Esophagus squamous epithelium (tissue), 5 donors: ENCODE results near the gene ARF5. TPM values are rescaled to one million over a fixed set of nuclear protein-coding genes. Genes with fewer than 3 reads are reported as not detected.
A peak's percentile ranks its signal among the peaks of the same experiment; 100 is the strongest.
"Not testable (repeated sequence)": the region's sequence is repeated elsewhere in the genome, so short reads cannot be mapped to it uniquely, and the experiment has no call there.

Source experiments
- DNase-seq: peaks from one replicate; lab custom pipeline; 2025; lab: John Stamatoyannopoulos, UW
- H3K27ac ChIP-seq, 4 donors: fragments of 200-600 bp; sonication (generic); one replicate each; pipeline ENCODE4 v1.5.1; 2016 to 2019; ENCODE audit warnings: mild to moderate bottlenecking in 1 of 4
- H3K27me3 ChIP-seq, 4 donors: fragments of 200-600 bp; sonication (generic); 1 replicate in 3 of 4; 2 replicates in 1 of 4; pipeline versions ENCODE4 v1.5.1 to v1.6.0; 2017 to 2021; ENCODE audit warnings: antibody characterized with exemption in 1 of 4
- H3K36me3 ChIP-seq, 3 donors: fragments of 200-600 bp; sonication (generic); one replicate each; pipeline ENCODE4 v1.5.1; 2016 to 2019
- H3K4me1 ChIP-seq, 3 donors: fragments of 200-600 bp; sonication (generic); one replicate each; pipeline ENCODE4 v1.5.1; 2017 to 2019
- H3K4me3 ChIP-seq, 4 donors: fragments of 200-600 bp; sonication (generic); 1 replicate in 3 of 4; 2 replicates in 1 of 4; pipeline ENCODE4 v1.5.1; 2016 to 2019; ENCODE audit warnings: mild to moderate bottlenecking in 2 of 4, moderate library complexity in 1 of 4
- H3K9me3 ChIP-seq, 3 donors: fragments of 200-600 bp; sonication (generic); one replicate each; pipeline ENCODE4 v1.5.1; 2016 to 2019
- POLR2A ChIP-seq, 4 donors: fragments of 450-650 bp; IDR thresholded peaks; one replicate each; pipeline ENCODE4 v1.6.1; 2017; ENCODE audit warnings: antibody characterized with exemption in 4 of 4, mild to moderate bottlenecking in 4 of 4, moderate library complexity in 3 of 4
- WGBS, 2 donors: methylation state at CpG; one replicate each; pipeline ENCODE4 v1.1.5; 2018; 5-methylcytosine and 5-hydroxymethylcytosine counted together
- intact Hi-C: fragments of 100-400 bp; cut with DNase I; formaldehyde crosslinking; loops from one replicate; pipeline ENCODE4 v1.15.0; 2022
- total RNA-seq, 4 donors: library from RNA; depleted of rRNA; stranded (reverse); fragments of >200 nt; gene quantifications; one replicate each; pipeline ENCODE4 v1.1.0, GENCODE V29; 2016
- TF ChIP-seq, protein P1 (sequence below), 6 experiments: fragments of 450-650 bp in 4 of 6; fragments of 200-600 bp in 2 of 6; sonication (generic) in 2 of 6; IDR thresholded peaks; one replicate each; pipeline ENCODE4 v1.5.1; 2016 to 2019; ENCODE audit warnings: antibody characterized with exemption in 6 of 6, mild to moderate bottlenecking in 4 of 6, moderate library complexity in 4 of 6
- donor health status: DM: yes; HTN: yes; CAD: no.

The ARF5 gene
- total RNA-seq, 4 donors from 2014 or later, result 169 to 260 (median 209) TPM

DNA sequence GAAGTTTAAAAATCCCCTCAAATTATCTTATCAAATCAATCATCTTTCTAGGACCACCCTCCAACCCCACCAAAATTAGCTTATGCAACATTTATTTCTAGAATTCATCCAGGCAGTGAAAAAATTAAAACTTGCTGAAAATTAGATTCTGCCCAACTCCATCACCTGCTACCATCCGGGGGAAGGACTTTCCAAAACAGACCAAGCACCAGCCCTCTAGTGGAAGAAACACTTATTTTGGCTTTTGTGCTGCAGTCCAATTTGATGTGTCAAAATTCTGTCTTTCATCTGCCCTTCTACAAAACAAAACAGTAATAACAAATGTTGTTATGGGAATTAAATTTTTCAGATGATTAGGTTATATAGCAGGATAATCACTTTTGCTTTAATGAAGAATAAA is 38.0 kb upstream of the ARF5 start:
- no peak for TF ChIP-seq POLR2A (IDR thresholded peaks at IDR 0.05)
- TF ChIP-seq, protein P1, sequence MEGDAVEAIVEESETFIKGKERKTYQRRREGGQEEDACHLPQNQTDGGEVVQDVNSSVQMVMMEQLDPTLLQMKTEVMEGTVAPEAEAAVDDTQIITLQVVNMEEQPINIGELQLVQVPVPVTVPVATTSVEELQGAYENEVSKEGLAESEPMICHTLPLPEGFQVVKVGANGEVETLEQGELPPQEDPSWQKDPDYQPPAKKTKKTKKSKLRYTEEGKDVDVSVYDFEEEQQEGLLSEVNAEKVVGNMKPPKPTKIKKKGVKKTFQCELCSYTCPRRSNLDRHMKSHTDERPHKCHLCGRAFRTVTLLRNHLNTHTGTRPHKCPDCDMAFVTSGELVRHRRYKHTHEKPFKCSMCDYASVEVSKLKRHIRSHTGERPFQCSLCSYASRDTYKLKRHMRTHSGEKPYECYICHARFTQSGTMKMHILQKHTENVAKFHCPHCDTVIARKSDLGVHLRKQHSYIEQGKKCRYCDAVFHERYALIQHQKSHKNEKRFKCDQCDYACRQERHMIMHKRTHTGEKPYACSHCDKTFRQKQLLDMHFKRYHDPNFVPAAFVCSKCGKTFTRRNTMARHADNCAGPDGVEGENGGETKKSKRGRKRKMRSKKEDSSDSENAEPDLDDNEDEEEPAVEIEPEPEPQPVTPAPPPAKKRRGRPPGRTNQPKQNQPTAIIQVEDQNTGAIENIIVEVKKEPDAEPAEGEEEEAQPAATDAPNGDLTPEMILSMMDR (IDR thresholded peaks at IDR 0.05), result peak in 1 of 6 experiments; percentile 8
- Histone ChIP-seq H3K9me3 (peaks cover 0 to 7% (median 7%) of the 10 kb centered on the region in 3 donors), H3K4me3 (no peak overlapping the region), H3K36me3 (no peaks in the 10 kb centered on the region), H3K27ac (no peak overlapping the region), H3K4me1 (no peaks in the 10 kb centered on the region), H3K27me3 (no peaks in the 10 kb centered on the region)
- no peak for DNase-seq
- intact Hi-C loops, result no loop called here
- 30 to 50% methylated on average over 1 of the region's 1 CpG for WGBS, 2 donors

GRCh38 chr7:127551941-127552340 is 36.3 kb upstream of the ARF5 start:
- H3K27ac ChIP-seq, result no peak overlapping the region
- no peaks in the 10 kb centered on the region for H3K36me3 ChIP-seq
- intact Hi-C loops, result no loop called here
- H3K9me3 ChIP-seq, result no peaks in the 10 kb centered on the region
- DNase-seq, result no peak
- no peaks in the 10 kb centered on the region for H3K27me3 ChIP-seq
- H3K4me1 ChIP-seq, result no peaks in the 10 kb centered on the region
- TF ChIP-seq, protein P1 (IDR thresholded peaks at IDR 0.05), result no peak
- no peak for TF ChIP-seq POLR2A (IDR thresholded peaks at IDR 0.05)
- 72 to 77% methylated on average over 4 of the region's 4 CpGs for WGBS, 2 donors
- no peak overlapping the region for H3K4me3 ChIP-seq

- no peak for TF ChIP-seq POLR2A (IDR thresholded peaks at IDR 0.05)
- TF ChIP-seq, protein P1 (IDR thresholded peaks at IDR 0.05), result no peak
- 82 to 87% methylated on average over 2 of the region's 2 CpGs for WGBS, 2 donors
- H3K27me3 ChIP-seq, result no peaks in the 10 kb centered on the region
- no peak for DNase-seq
- H3K4me1 ChIP-seq, result no peaks in the 10 kb centered on the region
- no peaks in the 10 kb centered on the region for H3K36me3 ChIP-seq
- no peak overlapping the region for H3K4me3 ChIP-seq
- intact Hi-C loops, result no loop called here
- no peaks in the 10 kb centered on the region for H3K9me3 ChIP-seq
- H3K27ac ChIP-seq, result no peak overlapping the region
These were observed 31.8 kb upstream of the ARF5 start for GRCh38 chr7:127556404-127556803.

GRCh38 chr7:127557803-127558202 is 30.4 kb upstream of the ARF5 start:
- H3K36me3 ChIP-seq, result no peaks in the 10 kb centered on the region
- no peak overlapping the region for H3K4me3 ChIP-seq
- TF ChIP-seq, protein P1 (IDR thresholded peaks at IDR 0.05), result no peak
- TF ChIP-seq POLR2A (IDR thresholded peaks at IDR 0.05), result no peak
- intact Hi-C loops, result no loop called here
- H3K27ac ChIP-seq, result no peak overlapping the region
- H3K9me3 ChIP-seq, result no peaks in the 10 kb centered on the region
- H3K4me1 ChIP-seq, result no peaks in the 10 kb centered on the region
- DNase-seq, result no peak
- 60 to 66% methylated on average over 2 of the region's 2 CpGs for WGBS, 2 donors
- no peaks in the 10 kb centered on the region for H3K27me3 ChIP-seq

- H3K4me1 ChIP-seq, result no peaks in the 10 kb centered on the region
- intact Hi-C loops, result no loop called here
- no peaks in the 10 kb centered on the region for H3K27me3 ChIP-seq
These were observed 22.0 kb upstream of the ARF5 start for GRCh38 chr7:127566242-127566641.

DNA sequence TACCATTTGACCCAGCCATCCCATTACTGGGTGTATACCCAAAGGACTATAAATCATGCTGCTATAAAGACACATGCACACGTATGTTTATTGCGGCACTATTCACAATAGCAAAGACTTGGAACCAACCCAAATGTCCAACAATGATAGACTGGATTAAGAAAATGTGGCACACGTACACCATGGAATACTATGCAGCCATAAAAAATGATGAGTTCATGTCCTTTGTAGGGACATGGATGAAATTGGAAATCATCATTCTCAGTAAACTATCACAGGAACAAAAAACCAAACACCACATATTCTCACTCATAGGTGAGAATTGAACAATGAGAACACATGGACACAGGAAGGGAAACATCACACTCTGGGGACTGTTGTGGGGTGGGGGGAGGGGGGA is 20.2 kb upstream of the ARF5 start:
- H3K4me1 ChIP-seq, H3K36me3 ChIP-seq, DNase-seq, H3K4me3 ChIP-seq, H3K27me3 ChIP-seq, H3K27ac ChIP-seq, H3K9me3 ChIP-seq, intact Hi-C loops: not testable (repeated sequence)
- no CpG with 5 or more reads among the region's 3 CpGs for WGBS, 2 donors

More at GRCh38 chr7:127566242-127566641, 22.0 kb upstream of the ARF5 start:
- whole genome bisulfite sequencing, 2 donors, result 83 to 87% methylated on average over 3 of the region's 3 CpGs
- DNase-seq, result no peak
- TF ChIP-seq POLR2A (IDR thresholded peaks at IDR 0.05), result no peak
- TF ChIP-seq, protein P1 (IDR thresholded peaks at IDR 0.05), result no peak
- Histone ChIP-seq H3K36me3 (no peaks in the 10 kb centered on the region), H3K9me3 (no peaks in the 10 kb centered on the region), H3K27ac (no peak overlapping the region), H3K4me3 (no peak overlapping the region)
